PFSK-1 (cell line): ENCODE measurements around the gene SHBG.

Experiments used
- FOXP2 ChIP-seq: optimal IDR thresholded peaks from 2 replicates; pipeline ENCODE3; 2011; ENCODE audit warnings: borderline replicate concordance, control low read depth, inconsistent platforms; ENCODE audit not compliant: insufficient read depth; ENCODE audit errors: extremely low read length, extremely low read depth
- POLR2AphosphoS5 ChIP-seq: IDR thresholded peaks from 2 replicates; pipeline ENCODE4 v1.6.1; 2012; ENCODE audit warnings: low read depth, mild to moderate bottlenecking, control low read depth, low read length, moderate library complexity
- REST ChIP-seq, 2 experiments: IDR thresholded peaks; 2 replicates each; pipeline versions ENCODE4 v1.6.1 to v1.8.0; 2011 to 2012; ENCODE audit warnings: low read depth in 2 of 2, low read length in 2 of 2, control low read depth in 1 of 2, inconsistent platforms in 1 of 2, mild to moderate bottlenecking in 1 of 2, moderate library complexity in 1 of 2; ENCODE audit not compliant: insufficient read depth in 1 of 2
- SIN3A ChIP-seq: IDR thresholded peaks from 2 replicates; pipeline ENCODE4 v1.6.1; 2012; ENCODE audit warnings: mild to moderate bottlenecking, low read length, moderate library complexity, borderline replicate concordance; ENCODE audit not compliant: insufficient read depth
- TAF1 ChIP-seq: IDR thresholded peaks from 2 replicates; pipeline ENCODE4 v1.6.1; 2012; ENCODE audit warnings: low read length, control low read depth, borderline replicate concordance; ENCODE audit not compliant: insufficient read depth

Gene SHBG

GRCh38 chr17:7650509-7651096 is 20.7 kb downstream of the SHBG start, which contains the start of gene ATP1B2:
Gene ATP1B2 (plus strand): TSS chr17:7650926. CDS start chr17:7651519, 593 bp downstream.
- no peak for TF ChIP-seq FOXP2
- no peak for TF ChIP-seq REST (IDR thresholded peaks at IDR 0.05; ENCODE audit: insufficient read depth in 1 of 2, low read depth in 2 of 2, low read length in 2 of 2)
- no peak for TF ChIP-seq POLR2AphosphoS5
- TF ChIP-seq SIN3A: no peak
- no peak for TF ChIP-seq TAF1

GRCh38 chr17:7651097-7651664 is 21.2 kb downstream of the SHBG start:
- TF ChIP-seq REST (IDR thresholded peaks at IDR 0.05; ENCODE audit: insufficient read depth in 1 of 2, low read depth in 2 of 2, low read length in 2 of 2): no peak
- TF ChIP-seq SIN3A: no peak
- TF ChIP-seq TAF1: no peak
- TF ChIP-seq FOXP2: no peak
- no peak for TF ChIP-seq POLR2AphosphoS5

- TF ChIP-seq TAF1 (no peak), POLR2AphosphoS5 (no peak), SIN3A (no peak), FOXP2 (no peak), REST (IDR thresholded peaks at IDR 0.05; ENCODE audit: insufficient read depth in 1 of 2, low read depth in 2 of 2, low read length in 2 of 2) (no peak)
These were observed 21.9 kb downstream of the SHBG start for GRCh38 chr17:7651665-7652387.

GRCh38 chr17:7652388-7653356 is 22.7 kb downstream of the SHBG start:
- TF ChIP-seq TAF1 (no peak), FOXP2 (no peak), POLR2AphosphoS5 (no peak), SIN3A (no peak), REST (IDR thresholded peaks at IDR 0.05; ENCODE audit: insufficient read depth in 1 of 2, low read depth in 2 of 2, low read length in 2 of 2) (no peak)
